Suppressor macrophage treated with lipopolysaccharide for 1 hour (primary cell): ENCODE data around the gene PMF1.
A peak's percentile ranks its signal among the peaks of the same experiment; 100 is the strongest.
"Not testable (repeated sequence)": the region's sequence is repeated elsewhere in the genome, so short reads cannot be mapped to it uniquely, and the experiment has no call there.

Experiments
- DNase-seq, 3 donors: peaks; one replicate each; pipeline ENCODE4 v3.0.0-alpha.2; 2020 to 2022

The PMF1 gene

GRCh38 chr1:156198831-156199349, 13.9 kb upstream of the PMF1 start:
- DNase-seq: no peak

GRCh38 chr1:156200044-156200443, 12.8 kb upstream of the PMF1 start:
- DNase-seq: no peak

DNA sequence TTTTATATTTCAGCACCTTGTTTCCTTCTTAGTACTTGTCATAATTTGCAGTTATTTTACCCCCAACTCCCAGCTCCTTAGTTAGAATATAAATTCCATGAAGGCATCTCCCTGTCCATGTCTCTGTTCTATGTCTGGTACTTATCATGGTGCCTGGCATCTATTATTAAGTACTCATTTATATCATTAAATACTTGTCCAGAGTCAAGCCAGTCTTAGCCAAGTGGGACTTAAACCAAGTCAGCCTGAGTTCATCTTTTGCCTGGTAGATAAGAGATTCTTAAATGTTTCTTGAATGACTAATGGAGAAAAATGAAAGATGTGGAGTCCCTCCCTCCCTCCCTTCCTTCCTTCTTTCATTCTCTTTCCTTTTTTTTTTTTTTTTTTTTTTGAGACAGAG, 9.5 kb upstream of the PMF1 start:
- DNase-seq: no peak

- no peak for DNase-seq
Measured at GRCh38 chr1:156204686-156205085, 8.1 kb upstream of the PMF1 start.

GRCh38 chr1:156211243-156211642, 1.6 kb upstream of the PMF1 start:
- no peak for DNase-seq

- DNase-seq: no peak
Measured at GRCh38 chr1:156212130-156212529, 677 bp upstream of the PMF1 start.

DNA sequence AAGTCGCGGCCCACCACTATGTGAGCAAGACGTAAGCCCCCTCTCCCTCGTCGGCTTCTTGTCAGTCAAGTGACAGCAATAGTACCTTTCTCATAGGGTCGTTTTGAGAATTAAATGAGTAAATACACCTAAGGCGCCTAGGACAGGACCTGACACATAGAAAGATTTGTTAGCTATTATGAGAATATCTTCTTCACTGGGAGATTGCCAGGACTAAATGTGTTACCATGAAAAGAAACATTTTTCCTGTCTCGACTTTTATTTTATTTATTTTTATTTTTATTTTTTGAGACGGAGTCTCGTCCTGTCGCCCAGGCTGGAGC, 798 bp downstream of the PMF1 start:
- no peak for DNase-seq

- peak; percentile 15 to 43 (median 31) for DNase-seq
Measured at GRCh38 chr1:156214024-156214748, 1.4 kb downstream of the PMF1 start.

DNA sequence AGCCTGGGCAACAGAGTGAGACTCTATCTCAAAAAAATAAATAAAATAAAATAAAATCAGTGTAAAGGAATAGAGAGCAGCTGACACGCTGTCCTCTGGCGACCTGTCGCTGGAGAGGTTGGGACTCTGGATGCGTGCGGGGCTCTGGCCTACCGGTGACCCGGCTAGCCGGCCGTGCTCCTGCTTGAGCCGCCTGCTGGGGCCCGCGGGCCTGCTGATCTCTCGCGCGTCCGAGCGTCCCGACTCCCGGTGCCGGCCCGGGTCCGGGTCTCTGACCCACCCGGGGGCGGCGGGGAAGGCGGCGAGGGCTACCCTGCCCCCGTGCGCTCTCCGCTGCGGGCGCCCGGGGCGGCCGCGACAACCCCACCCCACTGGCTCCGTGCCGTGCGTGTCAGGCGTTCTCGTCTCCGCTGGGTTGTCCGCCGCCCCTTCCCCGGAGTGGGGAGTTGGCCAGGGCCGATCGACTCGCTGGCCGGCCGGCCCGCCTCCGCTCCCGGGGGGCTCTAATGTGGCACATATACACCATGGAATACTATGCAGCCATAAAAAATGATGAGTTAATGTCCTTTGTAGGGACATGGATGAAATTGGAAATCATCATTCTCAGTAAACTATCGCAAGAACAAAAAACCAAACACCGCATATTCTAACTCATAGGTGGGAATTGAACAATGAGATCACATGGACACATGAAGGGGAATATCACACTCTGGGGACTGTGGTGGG, 3.7 kb downstream of the PMF1 start:
- not testable (repeated sequence) for DNase-seq

DNA sequence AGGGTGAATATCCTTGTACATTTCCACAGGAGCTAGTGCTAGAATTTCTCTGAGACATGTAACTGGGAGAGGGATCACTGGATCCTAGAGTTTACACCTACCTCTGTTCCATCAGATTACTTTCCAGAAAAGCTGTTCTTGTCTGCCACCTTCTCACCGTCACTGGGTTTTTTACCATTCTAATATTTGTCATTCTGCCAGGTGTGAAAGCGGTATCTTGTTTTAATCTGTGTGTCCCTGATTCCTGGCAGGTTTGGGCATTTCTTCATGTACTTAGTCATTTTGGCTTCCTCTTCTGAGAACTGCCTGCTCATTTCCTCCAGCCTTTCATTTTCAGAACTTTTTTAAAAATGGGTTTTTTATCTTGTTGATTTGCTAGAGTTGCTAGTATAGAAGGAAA, 5.1 kb downstream of the PMF1 start:
- peak; percentile 43 to 78 (median 69) for DNase-seq

DNA sequence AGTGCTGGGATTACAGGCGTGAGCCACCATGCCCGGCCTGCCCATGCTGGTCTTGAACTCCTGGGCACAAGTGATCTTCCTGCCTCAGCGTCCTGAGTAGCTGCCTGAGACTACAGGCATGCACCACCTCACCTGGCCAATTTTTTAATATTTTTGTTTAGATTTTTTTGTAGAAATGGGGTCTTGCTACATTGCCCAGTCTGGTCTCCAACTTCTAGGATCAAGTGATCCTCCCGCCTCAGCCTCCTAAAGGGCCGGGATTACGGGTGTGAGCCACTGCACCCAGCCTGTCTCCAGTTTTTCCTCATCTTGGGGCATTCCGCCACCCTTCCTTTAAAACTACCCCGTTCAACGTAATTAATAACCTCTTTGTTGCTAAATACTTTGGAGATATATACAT, 7.4 kb downstream of the PMF1 start:
- no peak for DNase-seq

- no peak for DNase-seq
Measured at GRCh38 chr1:156221986-156222692, 9.3 kb downstream of the PMF1 start.

- no peak for DNase-seq
Measured at GRCh38 chr1:156225677-156226014, 12.8 kb downstream of the PMF1 start.

DNA sequence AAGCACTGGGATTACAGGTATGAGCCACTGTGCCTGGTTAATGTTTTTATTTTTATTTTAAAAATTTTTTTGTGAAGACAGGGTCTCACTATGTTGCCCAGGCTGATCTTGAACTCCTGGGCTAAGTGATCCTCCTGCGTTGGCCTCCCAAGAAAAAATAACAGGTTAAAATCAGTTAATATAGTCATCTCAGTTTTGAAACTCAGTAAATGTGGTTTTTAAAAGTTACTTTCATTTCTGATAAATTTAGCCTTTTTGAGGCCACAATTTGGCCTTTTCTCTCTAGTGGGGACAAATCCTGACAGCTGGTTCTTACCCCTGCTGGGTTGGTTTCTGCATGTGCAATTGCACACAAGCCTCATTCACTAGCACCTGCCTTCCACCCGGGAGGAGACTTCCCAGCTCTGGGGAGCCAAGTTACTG, 13.3 kb downstream of the PMF1 start:
- no peak for DNase-seq

GRCh38 chr1:156226782-156227181, 14.0 kb downstream of the PMF1 start:
- no peak for DNase-seq

- peak; percentile 32 to 47 (median 45) for DNase-seq
Measured at GRCh38 chr1:156228501-156228900, 15.7 kb downstream of the PMF1 start.

DNA sequence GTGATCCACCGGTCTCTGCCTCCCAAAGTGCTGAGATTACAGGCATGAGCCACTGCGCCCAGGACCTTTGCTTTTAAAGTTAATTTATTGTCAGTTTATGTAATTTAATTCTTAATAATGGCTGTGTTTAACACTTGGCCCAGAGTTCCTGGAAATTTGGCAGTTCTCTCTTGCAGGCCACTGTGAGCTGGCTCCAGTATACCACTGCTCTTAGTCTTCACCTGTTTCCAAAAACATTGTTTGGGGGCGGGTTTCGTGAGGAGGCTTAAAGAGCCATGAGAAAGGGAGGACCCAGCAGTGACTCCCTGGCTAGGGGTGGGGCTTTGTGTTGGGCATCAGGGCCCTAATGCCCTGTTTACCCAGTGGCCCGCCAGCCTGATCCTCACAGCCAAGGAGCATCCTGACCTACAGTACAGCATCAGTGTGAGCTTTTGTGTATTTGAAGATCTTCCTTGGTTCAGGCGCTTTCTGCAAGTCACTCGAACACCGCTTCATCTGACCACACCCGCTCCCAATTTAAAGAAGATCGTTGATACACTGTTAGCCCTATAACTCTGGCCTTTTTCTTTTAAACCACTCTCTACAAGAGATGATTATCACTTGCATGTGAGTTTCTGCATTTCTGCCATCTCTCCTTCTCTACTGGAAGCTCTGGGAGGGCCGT, 17.1 kb downstream of the PMF1 start:
- no peak for DNase-seq

- DNase-seq: no peak
Measured at GRCh38 chr1:156230473-156230837, 17.6 kb downstream of the PMF1 start.

- no peak for DNase-seq
Measured at GRCh38 chr1:156232201-156232894, 19.5 kb downstream of the PMF1 start.

GRCh38 chr1:156233426-156234127, 20.8 kb downstream of the PMF1 start:
- no peak for DNase-seq

- DNase-seq: no peak
Measured at GRCh38 chr1:156236164-156236563, 23.4 kb downstream of the PMF1 start.

DNA sequence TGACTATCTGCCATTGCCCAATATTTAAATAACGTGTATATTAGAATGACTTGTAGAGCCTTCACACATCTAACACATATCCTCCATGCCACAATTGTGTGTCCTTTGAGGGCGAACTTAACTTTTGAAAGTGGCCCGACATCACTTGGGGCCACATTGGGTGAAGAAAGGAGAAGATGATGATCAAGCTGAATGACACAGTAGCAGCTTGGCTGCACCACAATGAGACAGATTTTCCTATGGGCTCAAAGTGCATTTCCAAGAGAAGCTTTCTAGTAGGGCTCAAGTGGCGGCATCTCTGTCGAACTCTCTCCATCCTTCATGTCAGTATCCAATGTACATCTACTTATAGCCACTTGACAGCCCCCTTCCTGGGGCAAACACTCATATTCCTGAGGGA, 25.4 kb downstream of the PMF1 start:
- no peak for DNase-seq
